ENCODE results near the gene NCOA4.

GRCh38 chr10:46024948-46025347, 5.5 kb downstream of the NCOA4 start:
- TF ChIP-seq CTCF (conservative IDR thresholded peaks at IDR 0.05; ENCODE audit: low read depth, low read length) (no peak), EZH2 (IDR thresholded peaks at IDR 0.05; ENCODE audit: low read length, unreplicated experiment) (no peak)
